Osteoblast (primary cell): Measurements from ENCODE around the gene THSD7A. TPM values are rescaled to one million over a fixed set of nuclear protein-coding genes. Genes with fewer than 3 reads are reported as not detected.

Experiments used
- DNase-seq: peaks from one replicate; pipeline ENCODE4 v3.0.0; 2011; ENCODE audit warnings: low spot score, mixed read lengths; ENCODE audit not compliant: insufficient read length; ENCODE audit errors: missing footprints
- H2AFZ ChIP-seq: 2 replicates; pipeline ENCODE4 v1.6.0; 2011; ENCODE audit warnings: mild to moderate bottlenecking, low read length
- H3K27ac ChIP-seq: 2 replicates; pipeline ENCODE4 v1.5.1; 2011; ENCODE audit warnings: mild to moderate bottlenecking, low read depth, low read length, moderate library complexity
- H3K27me3 ChIP-seq: 2 replicates; pipeline ENCODE4 v1.6.0; 2012; ENCODE audit warnings: mild to moderate bottlenecking, control low read depth, inconsistent platforms, low read length, moderate library complexity; ENCODE audit not compliant: insufficient read depth
- H3K36me3 ChIP-seq: 2 replicates; pipeline ENCODE4 v1.5.1; 2011; ENCODE audit warnings: mild to moderate bottlenecking, low read length, control low read depth, moderate library complexity; ENCODE audit not compliant: insufficient read depth
- H3K4me1 ChIP-seq: 2 replicates; pipeline ENCODE4 v1.5.1; 2011; ENCODE audit warnings: mild to moderate bottlenecking, low read length, control low read depth, moderate library complexity; ENCODE audit not compliant: insufficient read depth
- H3K4me2 ChIP-seq: 2 replicates; pipeline ENCODE4 v1.6.0; 2011; ENCODE audit warnings: mild to moderate bottlenecking, low read length; ENCODE audit not compliant: insufficient read depth
- H3K4me3 ChIP-seq: fragments of 200-600 bp; sonication (generic); 3 replicates; pipeline ENCODE4 v1.5.1; 2012; ENCODE audit warnings: mild to moderate bottlenecking, low read length, inconsistent platforms; ENCODE audit not compliant: insufficient read depth
- H3K79me2 ChIP-seq: 2 replicates; pipeline ENCODE4 v1.6.0; 2012; ENCODE audit warnings: mild to moderate bottlenecking, low read length, control low read depth, inconsistent platforms; ENCODE audit not compliant: insufficient read depth
- H3K9me3 ChIP-seq: 2 replicates; pipeline ENCODE4 v1.5.1; 2011; ENCODE audit warnings: low read depth, low read length, control low read depth
- H4K20me1 ChIP-seq: 2 replicates; pipeline ENCODE4 v1.6.0; 2012; ENCODE audit warnings: mild to moderate bottlenecking, low read length, control low read depth; ENCODE audit not compliant: insufficient read depth
- total RNA-seq: library from RNA; depleted of rRNA; stranded (reverse); fragments of >200 nt; gene quantifications from 2 replicates; pipeline ENCODE4 v1.2.3, GENCODE V29; 2012
- TF ChIP-seq, protein P1 (sequence below): IDR thresholded peaks from 2 replicates; pipeline ENCODE4 v1.5.1; 2011; ENCODE audit warnings: mild to moderate bottlenecking, low read depth, low read length, moderate library complexity; ENCODE audit errors: extremely low read depth

Gene THSD7A
- total RNA-seq, 1 donor, result under 0.01 TPM

DNA sequence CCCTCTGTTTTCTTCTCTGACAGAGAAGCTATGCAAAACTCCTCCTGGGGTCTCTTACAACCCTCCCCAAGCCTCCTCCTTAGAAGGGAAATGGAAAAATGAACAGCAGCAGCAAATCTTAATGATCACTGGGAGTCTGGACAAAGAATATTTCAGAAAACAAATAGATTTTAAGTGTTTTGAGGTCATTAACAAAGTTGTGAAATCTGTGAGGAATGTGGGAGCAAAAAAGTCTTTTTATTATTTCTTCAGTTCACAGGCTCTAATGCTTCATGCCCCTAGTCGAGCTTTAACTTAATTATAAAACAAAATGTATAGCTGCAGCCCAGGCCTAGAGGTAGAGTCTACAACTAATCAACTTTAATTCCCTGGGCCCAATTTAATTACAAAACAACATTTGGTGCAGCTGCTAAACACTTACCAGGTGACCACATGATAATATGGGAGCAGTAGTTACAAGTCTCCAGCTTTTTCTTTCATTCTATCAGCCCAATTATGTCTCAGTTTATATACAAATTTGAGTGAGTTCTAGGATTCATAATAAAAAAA is 293.2 kb downstream of the THSD7A start:
- H2AFZ ChIP-seq, result no peak overlapping the region

DNA sequence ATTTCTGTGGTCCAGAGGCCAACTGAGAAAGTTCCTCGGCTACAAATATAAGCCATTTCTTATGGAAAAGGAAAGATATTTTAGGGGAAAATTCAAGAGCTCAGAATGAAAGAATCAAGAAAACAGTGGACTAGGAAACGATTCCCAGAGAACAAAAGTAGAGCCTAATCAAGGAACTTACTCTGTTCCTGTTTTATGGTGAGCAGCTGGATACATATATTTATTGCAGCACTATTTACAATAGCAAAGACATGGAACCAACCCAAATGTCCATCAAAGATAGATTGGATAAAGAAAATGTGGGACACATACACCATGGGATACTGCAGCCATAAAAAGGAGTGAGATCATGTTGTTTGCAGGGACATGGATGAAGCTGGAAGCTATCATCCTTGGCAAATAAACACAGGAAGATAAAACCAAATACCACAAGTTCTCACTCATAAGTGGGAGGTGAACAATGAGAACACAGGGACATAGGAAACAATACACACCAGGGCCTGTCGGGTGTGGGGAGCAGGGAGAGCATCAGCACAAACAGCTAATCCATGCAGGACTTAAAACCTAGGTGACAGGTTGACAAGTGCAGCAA is 298.7 kb downstream of the THSD7A start:
- Histone ChIP-seq H3K4me1 (no peaks in the 10 kb centered on the region), H3K4me2 (no peak overlapping the region), H4K20me1 (no peaks in the 10 kb centered on the region), H3K36me3 (no peaks in the 10 kb centered on the region), H3K9me3 (no peaks in the 10 kb centered on the region), H2AFZ (no peak overlapping the region), H3K27ac (no peak overlapping the region), H3K4me3 (no peak overlapping the region), H3K79me2 (no peaks in the 10 kb centered on the region), H3K27me3 (no peaks in the 10 kb centered on the region)
- no peak for DNase-seq
- TF ChIP-seq, protein P1, sequence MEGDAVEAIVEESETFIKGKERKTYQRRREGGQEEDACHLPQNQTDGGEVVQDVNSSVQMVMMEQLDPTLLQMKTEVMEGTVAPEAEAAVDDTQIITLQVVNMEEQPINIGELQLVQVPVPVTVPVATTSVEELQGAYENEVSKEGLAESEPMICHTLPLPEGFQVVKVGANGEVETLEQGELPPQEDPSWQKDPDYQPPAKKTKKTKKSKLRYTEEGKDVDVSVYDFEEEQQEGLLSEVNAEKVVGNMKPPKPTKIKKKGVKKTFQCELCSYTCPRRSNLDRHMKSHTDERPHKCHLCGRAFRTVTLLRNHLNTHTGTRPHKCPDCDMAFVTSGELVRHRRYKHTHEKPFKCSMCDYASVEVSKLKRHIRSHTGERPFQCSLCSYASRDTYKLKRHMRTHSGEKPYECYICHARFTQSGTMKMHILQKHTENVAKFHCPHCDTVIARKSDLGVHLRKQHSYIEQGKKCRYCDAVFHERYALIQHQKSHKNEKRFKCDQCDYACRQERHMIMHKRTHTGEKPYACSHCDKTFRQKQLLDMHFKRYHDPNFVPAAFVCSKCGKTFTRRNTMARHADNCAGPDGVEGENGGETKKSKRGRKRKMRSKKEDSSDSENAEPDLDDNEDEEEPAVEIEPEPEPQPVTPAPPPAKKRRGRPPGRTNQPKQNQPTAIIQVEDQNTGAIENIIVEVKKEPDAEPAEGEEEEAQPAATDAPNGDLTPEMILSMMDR, result no peak

More for the DNA sequence above, 293.2 kb downstream of the THSD7A start:
- Histone ChIP-seq H3K9me3 (no peaks in the 10 kb centered on the region), H4K20me1 (no peaks in the 10 kb centered on the region), H3K4me2 (no peak overlapping the region), H3K79me2 (no peaks in the 10 kb centered on the region), H3K27me3 (no peaks in the 10 kb centered on the region), H3K4me1 (no peaks in the 10 kb centered on the region), H3K27ac (no peak overlapping the region), H3K4me3 (no peak overlapping the region), H3K36me3 (no peaks in the 10 kb centered on the region)
- no peak for DNase-seq
- TF ChIP-seq, protein P1, result no peak

DNA sequence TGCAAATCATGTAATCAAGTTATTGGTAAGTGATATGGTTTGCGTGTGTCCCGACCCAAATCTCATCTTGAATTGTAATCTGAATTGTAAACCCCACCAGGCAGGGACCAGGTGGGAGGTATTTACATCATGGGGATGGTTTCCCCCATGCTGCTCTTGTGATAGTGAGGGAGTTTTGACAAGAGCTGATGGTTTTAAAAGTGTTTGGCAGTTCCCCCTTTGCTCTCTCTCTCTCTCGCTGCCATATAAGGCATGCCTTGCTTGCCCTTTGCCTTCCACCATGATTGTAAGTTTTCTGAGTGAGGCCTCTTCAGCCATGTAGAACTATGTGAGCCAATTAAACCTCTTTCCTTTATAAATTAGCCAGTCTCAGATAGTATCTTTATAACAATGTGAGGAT is 302.6 kb downstream of the THSD7A start:
- TF ChIP-seq, protein P1, result no peak
- DNase-seq, result no peak
- Histone ChIP-seq H3K4me1 (no peaks in the 10 kb centered on the region), H3K36me3 (no peaks in the 10 kb centered on the region), H3K79me2 (no peaks in the 10 kb centered on the region), H4K20me1 (no peaks in the 10 kb centered on the region), H3K4me3 (no peak overlapping the region), H3K27me3 (no peaks in the 10 kb centered on the region), H3K27ac (no peak overlapping the region), H3K9me3 (no peaks in the 10 kb centered on the region), H2AFZ (no peak overlapping the region), H3K4me2 (no peak overlapping the region)

DNA sequence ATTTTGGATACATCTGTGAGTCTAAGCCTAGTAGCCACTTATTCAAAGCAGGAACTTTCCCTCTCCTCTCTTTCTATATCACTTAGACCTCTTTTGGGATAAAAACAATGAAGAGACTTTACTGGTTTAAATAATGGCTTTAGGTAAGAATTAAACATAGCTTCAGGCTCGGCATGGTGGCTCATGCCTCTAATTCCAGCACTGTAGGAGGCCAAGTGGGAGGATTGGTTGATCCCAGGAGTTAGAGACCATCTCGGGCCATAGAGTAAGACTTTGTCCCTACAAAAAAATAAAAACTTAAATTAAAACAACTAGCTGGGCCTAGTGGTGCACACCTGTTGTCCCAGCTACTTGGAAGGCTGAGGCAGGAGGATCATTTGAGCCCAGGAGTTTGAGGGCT is 304.3 kb downstream of the THSD7A start:
- Histone ChIP-seq H3K4me1 (no peaks in the 10 kb centered on the region), H3K27ac (no peak overlapping the region), H2AFZ (no peak overlapping the region), H3K27me3 (no peaks in the 10 kb centered on the region), H4K20me1 (no peaks in the 10 kb centered on the region), H3K4me3 (no peak overlapping the region), H3K4me2 (no peak overlapping the region), H3K9me3 (no peaks in the 10 kb centered on the region), H3K36me3 (no peaks in the 10 kb centered on the region), H3K79me2 (no peaks in the 10 kb centered on the region)
- TF ChIP-seq, protein P1, result no peak
- no peak for DNase-seq
